Measurements from ENCODE around the gene CIDEC.

GRCh38 chr3:9890249-9891071, 10.4 kb upstream of the CIDEC start, which contains the start of gene JAGN1:
- TF ChIP-seq EZH2phosphoT487 (IDR thresholded peaks at IDR 0.05; ENCODE audit: borderline replicate concordance, low read length) (no peak), CTCF (IDR thresholded peaks at IDR 0.05; ENCODE audit: low read depth, low read length, poor library complexity, severe bottlenecking) (no peak)

All from DOHH2 (cell line).